Loucy (cell line): ENCODE results near the gene EME2.

ENCODE experiments used
- H2AFZ ChIP-seq: fragments of 200-600 bp; sonication (generic); 2 replicates; pipeline ENCODE4 v1.6.0; 2016; ENCODE audit warnings: antibody characterized with exemption, mild to moderate bottlenecking, low read length, moderate library complexity
- H3F3A ChIP-seq: fragments of 200-600 bp; 2 replicates; pipeline ENCODE4 v1.6.0; 2016; ENCODE audit warnings: antibody characterized with exemption, low read depth, mild to moderate bottlenecking
- H3K27me3 ChIP-seq: fragments of 200-600 bp; sonication (generic); 2 replicates; pipeline ENCODE4 v1.6.1; 2014; ENCODE audit warnings: low read length, mild to moderate bottlenecking; ENCODE audit not compliant: insufficient read depth, poor library complexity, severe bottlenecking
- H3K36me3 ChIP-seq: fragments of 200-600 bp; sonication (generic); 2 replicates; pipeline ENCODE4 v1.6.1; 2016; ENCODE audit warnings: low read length; ENCODE audit not compliant: insufficient read depth
- H3K4me1 ChIP-seq: fragments of 200-600 bp; sonication (generic); 2 replicates; pipeline ENCODE4 v1.5.1; 2014; ENCODE audit warnings: low read length, mild to moderate bottlenecking; ENCODE audit not compliant: insufficient read depth, poor library complexity, severe bottlenecking
- H3K4me2 ChIP-seq: fragments of 200-600 bp; sonication (generic); 2 replicates; pipeline ENCODE4 v1.6.0; 2014; ENCODE audit warnings: antibody characterized with exemption, low read length, low read depth, mild to moderate bottlenecking; ENCODE audit not compliant: poor library complexity, severe bottlenecking
- H3K4me3 ChIP-seq: fragments of 200-600 bp; sonication (generic); 2 replicates; pipeline ENCODE4 v1.5.1; 2014; ENCODE audit warnings: low read length, mild to moderate bottlenecking, mixed read lengths; ENCODE audit not compliant: poor library complexity, severe bottlenecking
- H3K79me2 ChIP-seq: fragments of 200-600 bp; sonication (generic); 2 replicates; pipeline ENCODE4 v1.6.1; 2014; ENCODE audit warnings: low read length; ENCODE audit not compliant: insufficient read depth
- H3K9ac ChIP-seq: fragments of 200-600 bp; sonication (generic); 2 replicates; pipeline ENCODE4 v1.6.0; 2014; ENCODE audit warnings: mild to moderate bottlenecking, low read depth, low read length, moderate library complexity; ENCODE audit not compliant: poor library complexity, severe bottlenecking
- H3K9me2 ChIP-seq: fragments of 200-600 bp; sonication (generic); replicated peaks from 2 replicates; pipeline ENCODE4 v1.6.1; 2016; ENCODE audit warnings: low read depth, low read length, mixed read lengths
- H3K9me3 ChIP-seq: fragments of 200-600 bp; sonication (generic); 2 replicates; pipeline ENCODE4 v1.6.1; 2014; ENCODE audit warnings: mild to moderate bottlenecking, antibody characterized with exemption, low read length, low read depth; ENCODE audit not compliant: insufficient read depth
- H4K20me1 ChIP-seq: fragments of 200-600 bp; sonication (generic); 2 replicates; pipeline ENCODE4 v1.6.0; 2014; ENCODE audit warnings: antibody characterized with exemption, low read length, mild to moderate bottlenecking; ENCODE audit not compliant: insufficient read depth, poor library complexity, severe bottlenecking
- CTCF ChIP-seq: fragments of 200-600 bp; sonication (generic); conservative IDR thresholded peaks from 2 replicates; pipeline ENCODE4 v1.5.1; 2014; ENCODE audit warnings: mild to moderate bottlenecking, antibody characterized with exemption, low read length
- EZH2phosphoT487 ChIP-seq: fragments of 200-600 bp; IDR thresholded peaks from 2 replicates; pipeline ENCODE4 v1.6.1; 2018; ENCODE audit warnings: antibody characterized with exemption, mild to moderate bottlenecking, moderate library complexity, borderline replicate concordance

EME2 gene

GRCh38 chr16:1789643-1790045 lies 17.0 kb downstream of the EME2 start:
- no peak overlapping the region for H3K4me2 ChIP-seq
- H3K4me1 ChIP-seq = no peaks in the 10 kb centered on the region
- no peaks in the 10 kb centered on the region for H3K27me3 ChIP-seq
- peaks cover 16% of the 10 kb centered on the region; the same call in 1 of the 2 replicates for H3K79me2 ChIP-seq
- no peaks in the 10 kb centered on the region for H4K20me1 ChIP-seq
- no peak overlapping the region for H3K9ac ChIP-seq
- no peaks in the 10 kb centered on the region for H3K9me3 ChIP-seq
- TF ChIP-seq EZH2phosphoT487 = no peak
- TF ChIP-seq CTCF = no peak
- H3F3A ChIP-seq = no peaks in the 10 kb centered on the region
- H3K36me3 ChIP-seq = no peaks in the 10 kb centered on the region
- H3K9me2 ChIP-seq = no peaks in the 10 kb centered on the region
- no peak overlapping the region for H3K4me3 ChIP-seq
- H2AFZ ChIP-seq = no peak overlapping the region

- Histone ChIP-seq H3K4me2 (no peak overlapping the region), H3K4me1 (no peaks in the 10 kb centered on the region), H3K9me2 (no peaks in the 10 kb centered on the region), H3K4me3 (no peak overlapping the region), H4K20me1 (no peaks in the 10 kb centered on the region), H3K9me3 (no peaks in the 10 kb centered on the region), H3K79me2 (peaks cover 10% of the 10 kb centered on the region; the same call in 1 of the 2 replicates), H3K36me3 (no peaks in the 10 kb centered on the region), H3K27me3 (no peaks in the 10 kb centered on the region), H3K9ac (no peak overlapping the region), H2AFZ (no peak overlapping the region), H3F3A (no peaks in the 10 kb centered on the region)
- no peak for TF ChIP-seq CTCF
- TF ChIP-seq EZH2phosphoT487 = no peak
Observed at GRCh38 chr16:1790261-1790610, 17.6 kb downstream of the EME2 start.

GRCh38 chr16:1790611-1791255 lies 18.1 kb downstream of the EME2 start:
- Histone ChIP-seq H3K9me2 (no peaks in the 10 kb centered on the region), H3K27me3 (no peaks in the 10 kb centered on the region), H3K79me2 (peaks cover 5% of the 10 kb centered on the region; the same call in 1 of the 2 replicates), H4K20me1 (no peaks in the 10 kb centered on the region), H3K4me2 (no peak overlapping the region), H2AFZ (no peak overlapping the region), H3F3A (no peaks in the 10 kb centered on the region), H3K36me3 (no peaks in the 10 kb centered on the region), H3K9me3 (no peaks in the 10 kb centered on the region), H3K4me1 (no peaks in the 10 kb centered on the region), H3K9ac (no peak overlapping the region), H3K4me3 (no peak overlapping the region)
- no peak for TF ChIP-seq EZH2phosphoT487
- TF ChIP-seq CTCF = no peak
